ENCODE data around the gene NUP188. TPM values are rescaled to one million over a fixed set of nuclear protein-coding genes. Genes with fewer than 3 reads are reported as not detected.
A peak's percentile ranks its signal among the peaks of the same experiment; 100 is the strongest.
"Not testable (repeated sequence)": the region's sequence is repeated elsewhere in the genome, so short reads cannot be mapped to it uniquely, and the experiment has no call there.

The NUP188 gene
- total RNA-seq, 2 donors from 2014 or later: 33.2 to 34.1 TPM

DNA sequence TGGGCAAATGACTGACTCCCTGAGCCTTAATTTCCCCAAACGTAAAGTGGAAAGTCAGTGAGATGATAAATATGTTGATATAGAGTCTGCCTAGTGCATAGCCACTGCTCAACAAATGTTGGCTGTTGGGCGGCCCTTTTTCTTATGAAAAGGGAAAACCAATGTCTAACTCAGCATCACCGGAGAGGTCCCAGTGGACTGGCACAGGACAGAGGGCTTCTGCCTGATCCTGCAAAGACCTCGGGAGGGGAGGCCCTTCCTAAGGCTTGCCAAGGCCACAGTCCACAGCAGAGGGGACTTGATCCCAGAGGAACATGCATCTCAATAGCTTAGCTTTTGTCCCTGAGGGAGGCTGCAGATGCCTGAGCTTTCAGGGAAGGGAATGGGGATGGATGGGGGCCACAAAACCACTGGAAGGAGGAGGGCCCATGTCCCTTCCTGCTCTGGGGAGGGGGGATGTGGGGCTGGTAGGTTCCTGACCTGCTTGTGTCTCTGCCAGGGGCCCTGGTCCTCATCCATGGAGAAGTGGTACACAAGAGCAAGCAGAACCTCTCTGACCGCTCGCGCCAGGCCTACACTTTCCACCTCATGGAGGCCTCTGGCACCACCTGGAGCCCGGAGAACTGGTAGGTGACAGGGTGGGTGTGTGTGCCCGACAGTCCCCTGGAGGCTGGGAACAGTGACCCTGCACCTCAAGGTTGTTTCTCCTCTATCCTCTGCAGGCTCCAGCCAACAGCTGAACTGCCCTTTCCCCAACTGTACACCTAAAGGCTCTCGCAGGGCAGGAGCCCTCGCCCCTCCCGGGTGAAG is 6.3 kb upstream of the NUP188 start:
- intact Hi-C loops (cut with DNase I): no loop called here
- DNase-seq (ENCODE audit: low spot score): peak; percentile 52

GRCh38 chr9:128943832-128944620 is 3.5 kb upstream of the NUP188 start:
- intact Hi-C loops (cut with DNase I): no loop called here
- DNase-seq (ENCODE audit: low spot score): peak; percentile 34

DNA sequence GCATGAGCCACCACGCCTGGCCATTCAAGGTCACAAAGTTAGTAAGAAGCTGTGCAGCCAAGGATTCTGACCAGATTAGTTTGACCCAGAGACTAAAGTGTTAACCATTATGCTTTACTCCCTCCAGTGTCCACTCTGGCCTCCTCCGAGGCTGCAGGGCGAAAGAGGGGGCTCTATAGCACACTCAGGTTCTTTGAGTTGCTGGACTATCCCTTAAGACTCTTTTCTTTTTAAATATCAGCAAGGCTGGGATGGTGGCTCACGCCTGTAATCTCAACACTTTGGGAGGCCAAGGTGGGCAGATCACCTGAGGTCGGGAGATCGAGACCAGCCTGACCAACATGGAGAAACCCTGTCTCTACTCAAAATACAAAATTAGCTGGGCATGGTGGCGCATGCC is 2.5 kb upstream of the NUP188 start:
- peak; percentile 63 for DNase-seq (ENCODE audit: low spot score)
- intact Hi-C loops (cut with DNase I): not testable (repeated sequence)

- DNase-seq (ENCODE audit: low spot score): peak; percentile 71
- intact Hi-C loops (cut with DNase I): no loop called here
Measured at GRCh38 chr9:128945798-128946501, 1.5 kb upstream of the NUP188 start.

DNA sequence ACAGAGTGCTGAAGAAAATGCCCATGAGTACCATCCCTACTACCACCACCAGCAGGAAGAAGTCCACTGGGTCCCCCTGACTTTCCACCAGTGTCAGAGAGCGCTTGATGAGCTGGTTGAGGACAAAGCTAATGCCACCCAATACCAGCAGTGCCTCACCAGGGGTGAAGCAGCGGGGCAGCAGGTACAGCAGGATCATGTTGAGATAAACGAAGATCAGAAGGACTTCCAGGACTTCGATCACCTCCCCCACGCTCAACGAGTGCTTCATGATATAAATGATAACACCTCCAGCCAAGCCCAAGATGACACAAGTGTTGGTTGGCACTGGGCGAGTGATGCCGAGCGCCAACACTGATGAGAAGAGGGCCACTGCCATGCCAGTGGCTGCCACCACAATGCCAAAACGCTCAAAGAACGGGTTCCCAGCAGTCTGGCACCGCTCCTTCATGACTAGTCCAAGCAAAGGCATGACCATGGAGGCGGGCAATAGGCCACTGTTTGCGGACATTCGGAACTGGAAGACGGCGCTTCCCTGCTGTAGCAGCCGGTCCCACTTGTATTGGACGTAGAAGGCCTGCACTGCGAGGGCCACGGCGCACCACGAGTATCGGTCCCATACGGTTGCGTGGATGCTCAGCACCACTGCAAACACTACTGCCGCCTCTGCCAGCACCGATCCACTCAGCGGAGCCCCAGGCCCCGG is 775 bp upstream of the NUP188 start:
- intact Hi-C loops (cut with DNase I): no loop called here
- no peak for DNase-seq (ENCODE audit: low spot score)

DNA sequence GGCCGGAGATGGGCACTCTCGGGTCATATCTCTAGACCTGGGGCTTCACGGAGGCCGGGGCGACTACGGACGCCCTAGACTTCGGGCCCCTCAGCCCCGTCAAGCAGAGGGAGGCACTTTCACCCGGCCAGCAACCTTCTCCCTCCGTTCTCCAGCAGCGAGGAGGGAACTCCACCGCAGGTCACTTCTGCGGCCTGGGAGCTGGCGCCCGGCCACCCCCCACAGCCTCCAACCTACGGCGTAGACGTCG is 297 bp upstream of the NUP188 start:
- no peak for DNase-seq (ENCODE audit: low spot score)
- intact Hi-C loops (cut with DNase I): no loop called here

GRCh38 chr9:128961403-128961802 is 13.9 kb downstream of the NUP188 start:
- DNase-seq (ENCODE audit: low spot score); intact Hi-C loops (cut with DNase I): not testable (repeated sequence)

GRCh38 chr9:128969491-128969890 is 22.0 kb downstream of the NUP188 start:
- no peak for DNase-seq (ENCODE audit: low spot score)
- intact Hi-C loops (cut with DNase I): no loop called here

DNA sequence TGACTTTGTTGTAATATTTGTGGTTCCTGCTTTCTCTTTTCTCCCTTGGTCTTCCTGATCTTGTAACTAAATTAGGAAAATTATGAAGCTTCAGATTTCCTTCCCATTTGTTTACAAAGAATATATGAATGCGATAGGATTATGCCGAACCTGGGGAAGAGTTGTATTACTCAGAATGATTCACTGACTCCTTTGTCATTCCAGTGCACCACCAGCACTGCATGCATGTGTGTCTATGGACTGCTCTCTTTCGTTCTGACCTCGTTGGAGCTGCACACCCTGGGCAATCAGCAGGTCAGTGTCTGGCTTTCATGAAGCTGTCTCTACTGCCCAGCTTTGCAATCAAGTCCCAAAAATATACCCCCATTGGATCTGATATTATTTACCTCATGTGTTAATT is 25.5 kb downstream of the NUP188 start:
- no peak for DNase-seq (ENCODE audit: low spot score)
- intact Hi-C loops (cut with DNase I): no loop called here

- intact Hi-C loops (cut with DNase I): no loop called here
- DNase-seq (ENCODE audit: low spot score): no peak
Measured at GRCh38 chr9:128979111-128979510, 31.6 kb downstream of the NUP188 start.

GRCh38 chr9:128983536-128983935 is 36.0 kb downstream of the NUP188 start:
- no peak for DNase-seq (ENCODE audit: low spot score)
- intact Hi-C loops (cut with DNase I): no loop called here

DNA sequence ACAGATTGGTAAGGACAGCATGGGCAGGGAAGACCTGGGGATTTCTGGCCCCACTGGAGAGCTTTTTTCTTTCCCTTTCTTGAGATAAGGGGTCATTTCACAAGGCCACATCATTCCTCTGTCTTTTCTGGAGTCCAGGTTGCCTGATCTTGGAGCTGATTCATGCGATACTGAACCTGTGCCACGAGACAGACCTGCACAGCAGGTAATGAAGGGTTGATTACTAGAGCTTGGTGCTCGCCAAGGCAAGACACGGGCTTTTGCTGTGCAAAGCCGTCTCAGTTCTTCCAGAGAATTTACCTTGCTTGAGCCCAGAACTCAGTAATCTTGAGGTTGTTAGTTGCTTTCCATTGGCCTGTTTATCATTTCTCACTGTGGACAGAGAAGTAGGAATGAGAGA is 39.2 kb downstream of the NUP188 start:
- DNase-seq (ENCODE audit: low spot score): no peak
- intact Hi-C loops (cut with DNase I): no loop called here

- intact Hi-C loops (cut with DNase I): no loop called here
- DNase-seq (ENCODE audit: low spot score): peak; percentile 84
Measured at GRCh38 chr9:128987805-128988204, 40.3 kb downstream of the NUP188 start.

- intact Hi-C loops (cut with DNase I): no loop called here
- no peak for DNase-seq (ENCODE audit: low spot score)
Measured at GRCh38 chr9:128992995-128993394, 45.5 kb downstream of the NUP188 start.

GRCh38 chr9:128995791-128996190 is 48.3 kb downstream of the NUP188 start:
- intact Hi-C loops (cut with DNase I): no loop called here
- DNase-seq (ENCODE audit: low spot score): peak; percentile 16

- intact Hi-C loops (cut with DNase I): no loop called here
- no peak for DNase-seq (ENCODE audit: low spot score)
Measured at GRCh38 chr9:128998462-128998861, 51.0 kb downstream of the NUP188 start.

DNA sequence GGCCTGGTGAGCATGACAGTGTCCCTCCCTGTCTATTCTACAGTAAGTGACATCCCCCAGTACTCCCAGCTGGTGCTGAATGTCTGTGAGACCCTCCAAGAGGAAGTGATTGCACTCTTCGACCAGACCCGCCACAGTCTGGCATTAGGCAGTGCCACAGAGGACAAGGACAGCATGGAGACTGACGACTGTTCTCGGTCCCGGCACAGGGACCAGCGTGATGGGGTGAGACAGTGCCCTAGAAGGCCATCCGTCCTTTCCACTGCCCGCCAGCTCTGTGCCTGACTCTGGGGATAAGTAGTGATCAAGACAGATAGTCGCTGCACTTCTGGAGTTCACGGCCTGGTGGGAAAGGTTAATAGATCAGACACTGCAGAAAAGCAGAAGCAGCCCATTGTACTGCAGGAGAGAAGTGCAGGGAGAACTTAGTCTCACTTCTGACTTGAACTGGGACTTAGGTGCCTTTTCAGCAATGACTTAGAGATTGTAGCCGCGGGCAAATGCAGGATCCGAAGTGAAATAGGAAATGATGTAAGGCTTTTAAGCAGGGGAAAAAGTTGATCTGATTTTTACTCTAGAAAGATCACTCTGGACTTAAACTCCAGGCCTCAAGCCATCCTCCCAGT is 52.2 kb downstream of the NUP188 start:
- DNase-seq (ENCODE audit: low spot score): no peak
- intact Hi-C loops (cut with DNase I): no loop called here

GRCh38 chr9:129001504-129002325 is 54.2 kb downstream of the NUP188 start:
- no peak for DNase-seq (ENCODE audit: low spot score)
- intact Hi-C loops (cut with DNase I): no loop called here
